Measurements from ENCODE around the gene PRKACG.

GRCh38 chr9:69062195-69062594, 48.3 kb upstream of the PRKACG start:
- TF ChIP-seq, protein P1, sequence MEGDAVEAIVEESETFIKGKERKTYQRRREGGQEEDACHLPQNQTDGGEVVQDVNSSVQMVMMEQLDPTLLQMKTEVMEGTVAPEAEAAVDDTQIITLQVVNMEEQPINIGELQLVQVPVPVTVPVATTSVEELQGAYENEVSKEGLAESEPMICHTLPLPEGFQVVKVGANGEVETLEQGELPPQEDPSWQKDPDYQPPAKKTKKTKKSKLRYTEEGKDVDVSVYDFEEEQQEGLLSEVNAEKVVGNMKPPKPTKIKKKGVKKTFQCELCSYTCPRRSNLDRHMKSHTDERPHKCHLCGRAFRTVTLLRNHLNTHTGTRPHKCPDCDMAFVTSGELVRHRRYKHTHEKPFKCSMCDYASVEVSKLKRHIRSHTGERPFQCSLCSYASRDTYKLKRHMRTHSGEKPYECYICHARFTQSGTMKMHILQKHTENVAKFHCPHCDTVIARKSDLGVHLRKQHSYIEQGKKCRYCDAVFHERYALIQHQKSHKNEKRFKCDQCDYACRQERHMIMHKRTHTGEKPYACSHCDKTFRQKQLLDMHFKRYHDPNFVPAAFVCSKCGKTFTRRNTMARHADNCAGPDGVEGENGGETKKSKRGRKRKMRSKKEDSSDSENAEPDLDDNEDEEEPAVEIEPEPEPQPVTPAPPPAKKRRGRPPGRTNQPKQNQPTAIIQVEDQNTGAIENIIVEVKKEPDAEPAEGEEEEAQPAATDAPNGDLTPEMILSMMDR (IDR thresholded peaks at IDR 0.05), result no peak
- TF ChIP-seq ZFX (IDR thresholded peaks at IDR 0.05; ENCODE audit: borderline replicate concordance), result no peak
